ENCODE measurements around the gene KRTAP19-3.
"Not testable (repeated sequence)": the region's sequence is repeated elsewhere in the genome, so short reads cannot be mapped to it uniquely, and the experiment has no call there.

Gene KRTAP19-3

DNA sequence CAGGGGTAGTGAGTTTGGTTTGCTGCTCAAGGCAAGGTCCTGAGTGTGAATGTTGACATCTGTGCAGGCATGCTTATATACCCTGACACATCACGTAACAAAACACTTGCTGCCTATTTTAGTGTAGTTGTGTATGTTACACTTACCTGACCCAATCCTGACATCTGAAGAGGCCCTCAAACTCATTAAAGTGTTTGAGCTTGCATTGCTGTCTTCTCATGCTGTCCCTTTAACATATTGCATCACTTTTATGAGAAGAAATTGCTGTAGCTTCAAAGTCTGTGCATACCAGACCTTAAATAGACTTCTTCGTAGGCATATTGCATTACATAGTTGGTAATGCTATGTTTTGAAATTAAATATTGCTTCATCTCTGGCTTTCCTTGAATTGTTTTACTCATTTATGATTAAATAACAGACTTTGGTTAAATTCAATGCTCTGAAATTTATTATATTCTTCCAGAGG is at the start of gene KRTAP19-3:
KRTAP19-3 (minus strand) TSS at position 51 of the 466 bp plus-strand sequence. CDS start 56 bp downstream, outside the sequence.
- ATAC-seq (ENCODE audit: low read depth) (no peak), DNase-seq (ENCODE audit: low spot score in 2 of 2) (no peak)
- no peaks in the 10 kb centered on the region for H3K27me3 Mint-ChIP-seq
- H3K36me3 Mint-ChIP-seq, result no peaks in the 10 kb centered on the region
- no peak within 1 kb of the TSS for H3K27ac Mint-ChIP-seq
- H3K4me3 Mint-ChIP-seq, result no peak within 1 kb of the TSS
- no peaks in the 10 kb centered on the region for H3K4me1 Mint-ChIP-seq
- no peaks in the 10 kb centered on the region for H3K9me3 Mint-ChIP-seq

GRCh38 chr21:30518876-30519275 is 27.1 kb upstream of the KRTAP19-3 start:
- H3K4me3 Mint-ChIP-seq, result no peak overlapping the region
- DNase-seq (ENCODE audit: low spot score in 2 of 2), result no peak
- no peak for ATAC-seq (ENCODE audit: low read depth)

GRCh38 chr21:30515681-30516080 is 23.9 kb upstream of the KRTAP19-3 start:
- H3K4me1 Mint-ChIP-seq, result no peaks in the 10 kb centered on the region
- no peak overlapping the region for H3K27ac Mint-ChIP-seq
- H3K4me3 Mint-ChIP-seq, result no peak overlapping the region
- no peak for ATAC-seq (ENCODE audit: low read depth)
- no peaks in the 10 kb centered on the region for H3K27me3 Mint-ChIP-seq
- H3K36me3 Mint-ChIP-seq, result no peaks in the 10 kb centered on the region
- peaks cover 7% of the 10 kb centered on the region for H3K9me3 Mint-ChIP-seq
- no peak for DNase-seq (ENCODE audit: low spot score in 2 of 2)

More at GRCh38 chr21:30518876-30519275, 27.1 kb upstream of the KRTAP19-3 start:
- H3K4me1 Mint-ChIP-seq, result no peaks in the 10 kb centered on the region
- peaks cover 7% of the 10 kb centered on the region for H3K9me3 Mint-ChIP-seq
- H3K36me3 Mint-ChIP-seq, result no peaks in the 10 kb centered on the region
- H3K27me3 Mint-ChIP-seq, result no peaks in the 10 kb centered on the region
- no peak overlapping the region for H3K27ac Mint-ChIP-seq

- not testable (repeated sequence) for H3K4me1 Mint-ChIP-seq; H3K36me3 Mint-ChIP-seq; ATAC-seq (ENCODE audit: low read depth); H3K4me3 Mint-ChIP-seq; DNase-seq (ENCODE audit: low spot score in 2 of 2); H3K9me3 Mint-ChIP-seq; H3K27ac Mint-ChIP-seq; H3K27me3 Mint-ChIP-seq
These were observed 13.9 kb upstream of the KRTAP19-3 start for GRCh38 chr21:30505621-30506205.

DNA sequence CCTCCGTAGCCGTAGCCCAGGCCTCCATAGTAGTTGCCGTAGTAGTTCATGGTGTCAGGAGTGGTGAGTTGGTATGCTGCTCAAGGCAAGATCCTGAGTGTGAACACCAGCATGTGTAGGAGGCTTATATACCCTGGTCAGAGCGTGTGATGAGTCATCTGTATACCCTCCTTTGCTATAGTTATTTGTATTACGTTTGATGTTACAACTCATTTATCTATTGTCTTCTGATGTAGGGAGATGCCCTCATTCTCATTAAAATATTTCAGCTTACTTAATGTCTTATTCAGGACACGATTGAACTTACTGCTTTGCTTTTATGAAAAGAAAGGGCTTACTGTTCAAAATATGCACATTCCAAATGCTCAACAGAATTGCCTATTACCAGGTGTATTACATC is 10.2 kb upstream of the KRTAP19-3 start, which contains the start of gene KRTAP19-5:
KRTAP19-5 (minus strand) TSS at position 101 of the 400 bp plus-strand sequence; CDS start at position 50, 51 bp downstream.
- Mint-ChIP-seq H3K27me3 (no peaks in the 10 kb centered on the region), H3K4me1 (no peaks in the 10 kb centered on the region), H3K27ac (no peak within 1 kb of the TSS), H3K9me3 (peaks cover 1% of the 10 kb centered on the region), H3K4me3 (no peak within 1 kb of the TSS), H3K36me3 (no peaks in the 10 kb centered on the region)
- DNase-seq (ENCODE audit: low spot score in 2 of 2) (no peak), ATAC-seq (ENCODE audit: low read depth) (no peak)

DNA sequence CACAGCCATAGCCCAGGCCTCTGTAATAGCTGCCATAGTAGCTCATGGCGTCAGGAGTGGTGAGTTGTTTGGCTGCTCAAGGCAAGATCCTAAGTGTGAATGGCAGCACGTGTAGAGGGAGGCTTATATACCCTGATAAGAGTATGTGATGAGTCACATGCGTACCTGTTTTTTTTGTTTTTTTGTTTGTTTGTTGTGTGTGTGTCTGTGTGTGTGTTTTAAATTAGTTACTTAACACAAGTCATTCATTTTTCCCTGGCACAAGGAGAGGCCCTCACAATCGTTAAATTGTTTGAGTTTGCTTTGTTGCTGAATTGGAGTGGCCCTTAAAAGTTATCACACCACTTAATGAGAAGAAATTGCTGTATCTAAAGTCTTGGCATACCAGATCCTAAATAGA is 5.3 kb upstream of the KRTAP19-3 start, which contains the start of gene KRTAP19-4:
KRTAP19-4 (minus strand) TSS at position 101 of the 400 bp plus-strand sequence; CDS start at position 46, 55 bp downstream.
- H3K36me3 Mint-ChIP-seq, result no peaks in the 10 kb centered on the region
- no peak within 1 kb of the TSS for H3K4me3 Mint-ChIP-seq
- no peaks in the 10 kb centered on the region for H3K9me3 Mint-ChIP-seq
- no peaks in the 10 kb centered on the region for H3K27me3 Mint-ChIP-seq
- ATAC-seq (ENCODE audit: low read depth), result no peak
- DNase-seq (ENCODE audit: low spot score in 2 of 2), result no peak
- no peak within 1 kb of the TSS for H3K27ac Mint-ChIP-seq
- H3K4me1 Mint-ChIP-seq, result no peaks in the 10 kb centered on the region

DNA sequence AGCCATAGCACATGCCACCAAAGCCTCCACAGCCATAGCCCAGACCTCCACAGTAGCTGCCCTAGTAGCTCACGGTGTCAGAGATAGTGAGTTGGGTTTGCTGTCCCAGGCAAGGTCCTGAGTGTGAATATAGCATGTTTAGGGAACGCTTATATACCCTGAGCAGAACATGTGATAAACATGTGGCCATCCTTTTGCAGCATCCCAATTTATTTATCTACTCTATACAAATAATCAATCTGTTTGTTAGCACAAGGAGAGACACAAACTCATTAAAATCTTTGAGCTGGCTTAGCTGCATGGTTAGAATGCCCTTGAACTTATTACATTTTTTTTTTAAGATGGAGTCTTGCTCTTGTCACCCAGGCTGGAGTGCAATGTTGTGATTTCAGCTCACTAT is 4.5 kb downstream of the KRTAP19-3 start, which contains the start of gene KRTAP19-2:
KRTAP19-2 (minus strand) TSS at position 101 of the 400 bp plus-strand sequence; CDS start at position 13, 88 bp downstream.
- Mint-ChIP-seq H3K4me1 (no peaks in the 10 kb centered on the region), H3K27ac (no peak within 1 kb of the TSS), H3K36me3 (no peaks in the 10 kb centered on the region), H3K9me3 (peaks cover 3% of the 10 kb centered on the region), H3K27me3 (no peaks in the 10 kb centered on the region), H3K4me3 (no peak within 1 kb of the TSS)
- no peak for ATAC-seq (ENCODE audit: low read depth)
- no peak for DNase-seq (ENCODE audit: low spot score in 2 of 2)

DNA sequence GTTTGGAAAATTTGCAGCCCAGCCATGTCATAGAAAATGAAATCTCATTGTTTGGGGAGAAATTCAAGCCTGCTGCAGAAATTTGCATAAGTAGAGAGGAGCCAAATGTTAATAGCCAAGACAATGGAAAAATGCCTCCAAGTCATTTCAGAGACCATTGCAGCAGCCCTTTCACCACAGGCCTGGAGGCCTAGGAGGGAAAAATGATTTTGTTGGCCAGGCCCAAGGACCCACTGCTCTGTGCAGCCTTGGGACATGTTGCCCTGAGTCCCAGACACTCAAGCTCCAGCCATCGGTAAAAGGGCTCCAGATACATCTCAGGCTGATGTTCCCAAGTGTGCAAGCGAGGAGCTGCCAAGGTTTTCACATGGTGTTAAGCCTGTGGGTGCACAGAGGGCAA is 5.6 kb downstream of the KRTAP19-3 start:
- ATAC-seq (ENCODE audit: low read depth), result no peak
- H3K27ac Mint-ChIP-seq, result no peak overlapping the region
- no peak overlapping the region for H3K4me3 Mint-ChIP-seq
- no peaks in the 10 kb centered on the region for H3K27me3 Mint-ChIP-seq
- peaks cover 3% of the 10 kb centered on the region for H3K9me3 Mint-ChIP-seq
- H3K4me1 Mint-ChIP-seq, result no peaks in the 10 kb centered on the region
- no peaks in the 10 kb centered on the region for H3K36me3 Mint-ChIP-seq
- no peak for DNase-seq (ENCODE audit: low spot score in 2 of 2)

DNA sequence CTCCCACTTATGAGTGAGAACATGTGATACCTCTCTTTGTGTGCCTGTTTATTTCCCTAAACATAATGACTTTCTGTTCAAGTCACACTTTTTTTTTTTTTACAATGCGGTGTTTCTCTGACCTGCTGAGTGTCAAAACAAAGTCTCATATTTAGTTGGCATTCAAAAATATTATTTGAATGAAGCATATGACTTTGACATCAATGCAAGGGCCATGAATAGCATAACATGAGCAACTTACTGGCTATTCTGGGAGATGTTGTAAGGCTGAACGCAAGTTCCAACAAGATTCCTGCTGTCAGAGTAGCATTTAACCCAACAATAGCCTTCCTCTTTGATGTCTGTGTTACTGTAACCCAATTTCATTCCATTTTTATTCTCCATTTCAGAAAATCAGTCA is 9.7 kb downstream of the KRTAP19-3 start:
- DNase-seq (ENCODE audit: low spot score in 2 of 2) (no peak), ATAC-seq (ENCODE audit: low read depth) (no peak)
- Mint-ChIP-seq H3K27ac (no peak overlapping the region), H3K9me3 (peaks cover 3% of the 10 kb centered on the region), H3K36me3 (no peaks in the 10 kb centered on the region), H3K4me3 (no peak overlapping the region), H3K27me3 (no peaks in the 10 kb centered on the region), H3K4me1 (no peaks in the 10 kb centered on the region)

- H3K4me1 Mint-ChIP-seq, result no peaks in the 10 kb centered on the region
- H3K4me3 Mint-ChIP-seq, result no peak within 1 kb of the TSS
- no peak for ATAC-seq (ENCODE audit: low read depth)
- DNase-seq (ENCODE audit: low spot score in 2 of 2), result no peak
- H3K27me3 Mint-ChIP-seq, result no peaks in the 10 kb centered on the region
- H3K9me3 Mint-ChIP-seq, result peaks cover 2% of the 10 kb centered on the region
- H3K27ac Mint-ChIP-seq, result no peak within 1 kb of the TSS
- H3K36me3 Mint-ChIP-seq, result no peaks in the 10 kb centered on the region
These were observed 11.7 kb downstream of the KRTAP19-3 start, which contains the start of gene KRTAP19-1 for GRCh38 chr21:30480145-30480544. TSS of gene KRTAP19-1 (minus strand) at chr21:30480367. CDS start at chr21:30480317, 50 bp downstream.

- no peaks in the 10 kb centered on the region for H3K36me3 Mint-ChIP-seq
- H3K9me3 Mint-ChIP-seq, result peaks cover 2% of the 10 kb centered on the region
- H3K4me3 Mint-ChIP-seq, result no peak overlapping the region
- H3K27ac Mint-ChIP-seq, result no peak overlapping the region
- DNase-seq (ENCODE audit: low spot score in 2 of 2), result no peak
- no peaks in the 10 kb centered on the region for H3K27me3 Mint-ChIP-seq
- no peak for ATAC-seq (ENCODE audit: low read depth)
- H3K4me1 Mint-ChIP-seq, result no peaks in the 10 kb centered on the region
These were observed 12.6 kb downstream of the KRTAP19-3 start for GRCh38 chr21:30479259-30479658.

DNA sequence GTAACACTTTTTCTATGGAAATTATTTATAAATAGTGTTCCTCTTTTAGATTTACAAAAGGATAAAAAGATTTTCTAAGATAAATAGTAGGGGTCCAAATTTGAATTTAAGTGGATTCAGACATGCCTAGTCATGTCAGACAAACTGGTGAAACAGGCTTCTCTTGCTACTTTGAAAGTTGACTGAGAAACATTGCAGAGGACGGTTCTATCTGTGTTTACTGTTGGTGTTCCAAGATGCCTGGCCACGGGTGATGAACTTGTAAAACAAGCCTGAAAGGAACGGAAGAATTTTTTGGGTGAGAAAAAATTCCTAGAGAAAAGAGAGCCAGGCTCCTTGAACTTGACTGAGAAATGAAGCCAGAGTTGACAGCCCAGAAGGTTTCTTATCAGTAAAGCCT is 13.8 kb downstream of the KRTAP19-3 start:
- ATAC-seq (ENCODE audit: low read depth), result no peak
- no peak overlapping the region for H3K27ac Mint-ChIP-seq
- no peaks in the 10 kb centered on the region for H3K4me1 Mint-ChIP-seq
- no peak overlapping the region for H3K4me3 Mint-ChIP-seq
- peaks cover 2% of the 10 kb centered on the region for H3K9me3 Mint-ChIP-seq
- H3K36me3 Mint-ChIP-seq, result no peaks in the 10 kb centered on the region
- no peak for DNase-seq (ENCODE audit: low spot score in 2 of 2)
- H3K27me3 Mint-ChIP-seq, result no peaks in the 10 kb centered on the region

DNA sequence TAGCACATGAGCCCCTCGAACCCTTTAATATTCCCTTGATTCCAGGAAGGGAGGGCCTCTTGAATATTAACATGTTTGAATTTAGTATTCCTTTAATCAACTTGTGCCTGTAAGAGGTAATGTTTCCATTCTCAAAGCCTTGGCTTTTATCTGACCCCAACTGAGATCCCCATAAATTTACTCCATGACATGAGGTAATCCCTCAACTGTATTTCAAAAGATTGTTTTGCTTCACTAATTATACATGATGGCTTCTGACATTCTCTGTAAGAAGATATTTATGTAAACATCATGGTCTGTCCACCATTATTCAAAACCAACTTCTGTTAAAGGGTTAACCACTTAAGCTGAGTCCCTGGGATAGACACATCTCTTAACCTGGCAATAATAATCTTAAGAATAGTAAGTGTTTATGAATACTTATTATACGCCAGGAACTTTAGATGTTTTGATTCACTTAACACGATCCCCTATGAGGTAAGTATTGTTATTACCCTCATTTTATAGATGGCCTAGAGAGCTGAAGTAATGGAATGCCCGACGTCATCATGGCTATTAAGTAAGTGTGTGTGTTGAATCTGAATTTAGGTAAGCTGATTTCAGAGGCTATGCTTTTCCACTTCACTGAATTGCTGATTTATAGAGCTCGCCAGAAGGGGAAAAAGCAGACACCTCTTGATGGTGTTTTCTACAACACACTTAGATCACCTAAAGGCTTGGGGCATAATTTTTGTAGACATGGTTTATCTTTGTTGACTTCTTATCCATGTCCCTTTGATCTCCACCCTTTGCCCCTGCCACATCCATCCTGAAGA is 22.7 kb downstream of the KRTAP19-3 start:
- H3K9me3 Mint-ChIP-seq, result peaks cover 6% of the 10 kb centered on the region
- DNase-seq (ENCODE audit: low spot score in 2 of 2) (no peak), ATAC-seq (ENCODE audit: low read depth) (no peak)
- H3K4me1 Mint-ChIP-seq, result no peaks in the 10 kb centered on the region
- no peak overlapping the region for H3K27ac Mint-ChIP-seq
- no peak overlapping the region for H3K4me3 Mint-ChIP-seq
- H3K36me3 Mint-ChIP-seq, result no peaks in the 10 kb centered on the region
- H3K27me3 Mint-ChIP-seq, result no peaks in the 10 kb centered on the region

DNA sequence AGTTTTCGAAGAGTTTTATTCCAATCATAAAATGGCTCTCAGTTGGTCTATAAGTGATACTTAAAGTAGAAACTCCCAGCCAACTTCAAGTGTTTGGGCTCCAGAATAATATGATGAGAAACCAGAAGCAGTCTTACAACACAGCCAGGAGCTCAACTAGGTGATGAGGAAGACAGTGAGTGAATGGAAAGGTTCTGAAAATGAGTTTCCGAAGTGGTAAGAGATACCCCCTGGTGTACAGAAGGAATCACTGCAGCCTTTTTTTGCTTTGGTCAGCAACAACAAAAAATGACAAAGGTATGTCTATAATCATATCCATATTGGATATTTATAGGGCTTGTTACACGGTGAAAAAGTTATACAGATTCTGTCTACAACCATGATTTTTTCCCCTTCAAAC is 28.1 kb downstream of the KRTAP19-3 start:
- H3K36me3 Mint-ChIP-seq, result no peaks in the 10 kb centered on the region
- no peak overlapping the region for H3K27ac Mint-ChIP-seq
- ATAC-seq (ENCODE audit: low read depth) (no peak), DNase-seq (ENCODE audit: low spot score in 2 of 2) (no peak)
- no peak overlapping the region for H3K4me3 Mint-ChIP-seq
- no peaks in the 10 kb centered on the region for H3K27me3 Mint-ChIP-seq
- peaks cover 6% of the 10 kb centered on the region for H3K9me3 Mint-ChIP-seq
- H3K4me1 Mint-ChIP-seq, result no peaks in the 10 kb centered on the region
